Measurements from ENCODE around the gene OSBPL1A.

Gene OSBPL1A

DNA sequence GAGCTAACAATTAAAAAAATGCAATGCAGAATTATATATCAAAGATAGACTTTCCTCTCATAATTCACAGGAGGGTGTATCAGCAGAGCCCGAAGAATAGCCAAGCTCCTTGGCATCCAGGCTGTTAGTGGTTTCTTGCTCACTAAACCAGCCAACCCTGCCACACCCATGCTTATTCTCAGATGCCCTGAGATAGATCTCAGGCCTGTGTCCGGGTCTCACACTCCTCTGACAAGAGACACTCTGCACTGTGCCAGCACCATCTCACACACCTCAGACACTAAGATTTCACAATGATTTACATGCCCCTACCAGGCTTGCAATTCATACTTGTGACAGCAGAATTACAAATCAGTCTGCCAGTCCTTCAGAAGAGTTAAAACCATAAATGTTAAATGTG, 64.5 kb downstream of the OSBPL1A start:
- H3K27me3 ChIP-seq (ENCODE audit: insufficient read depth, poor library complexity, severe bottlenecking) = no peaks in the 10 kb centered on the region
- no peak for TF ChIP-seq GABPA (IDR thresholded peaks at IDR 0.05; ENCODE audit: low read depth)
- TF ChIP-seq POLR2AphosphoS5 (IDR thresholded peaks at IDR 0.05; ENCODE audit: low read depth) = no peak
- no peak for TF ChIP-seq SPI1 (IDR thresholded peaks at IDR 0.05; ENCODE audit: borderline replicate concordance, low read depth)
- TF ChIP-seq, protein P1, sequence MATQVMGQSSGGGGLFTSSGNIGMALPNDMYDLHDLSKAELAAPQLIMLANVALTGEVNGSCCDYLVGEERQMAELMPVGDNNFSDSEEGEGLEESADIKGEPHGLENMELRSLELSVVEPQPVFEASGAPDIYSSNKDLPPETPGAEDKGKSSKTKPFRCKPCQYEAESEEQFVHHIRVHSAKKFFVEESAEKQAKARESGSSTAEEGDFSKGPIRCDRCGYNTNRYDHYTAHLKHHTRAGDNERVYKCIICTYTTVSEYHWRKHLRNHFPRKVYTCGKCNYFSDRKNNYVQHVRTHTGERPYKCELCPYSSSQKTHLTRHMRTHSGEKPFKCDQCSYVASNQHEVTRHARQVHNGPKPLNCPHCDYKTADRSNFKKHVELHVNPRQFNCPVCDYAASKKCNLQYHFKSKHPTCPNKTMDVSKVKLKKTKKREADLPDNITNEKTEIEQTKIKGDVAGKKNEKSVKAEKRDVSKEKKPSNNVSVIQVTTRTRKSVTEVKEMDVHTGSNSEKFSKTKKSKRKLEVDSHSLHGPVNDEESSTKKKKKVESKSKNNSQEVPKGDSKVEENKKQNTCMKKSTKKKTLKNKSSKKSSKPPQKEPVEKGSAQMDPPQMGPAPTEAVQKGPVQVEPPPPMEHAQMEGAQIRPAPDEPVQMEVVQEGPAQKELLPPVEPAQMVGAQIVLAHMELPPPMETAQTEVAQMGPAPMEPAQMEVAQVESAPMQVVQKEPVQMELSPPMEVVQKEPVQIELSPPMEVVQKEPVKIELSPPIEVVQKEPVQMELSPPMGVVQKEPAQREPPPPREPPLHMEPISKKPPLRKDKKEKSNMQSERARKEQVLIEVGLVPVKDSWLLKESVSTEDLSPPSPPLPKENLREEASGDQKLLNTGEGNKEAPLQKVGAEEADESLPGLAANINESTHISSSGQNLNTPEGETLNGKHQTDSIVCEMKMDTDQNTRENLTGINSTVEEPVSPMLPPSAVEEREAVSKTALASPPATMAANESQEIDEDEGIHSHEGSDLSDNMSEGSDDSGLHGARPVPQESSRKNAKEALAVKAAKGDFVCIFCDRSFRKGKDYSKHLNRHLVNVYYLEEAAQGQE (IDR thresholded peaks at IDR 0.05; ENCODE audit: insufficient replicate concordance, low read depth) = no peak
- TF ChIP-seq, protein P2, sequence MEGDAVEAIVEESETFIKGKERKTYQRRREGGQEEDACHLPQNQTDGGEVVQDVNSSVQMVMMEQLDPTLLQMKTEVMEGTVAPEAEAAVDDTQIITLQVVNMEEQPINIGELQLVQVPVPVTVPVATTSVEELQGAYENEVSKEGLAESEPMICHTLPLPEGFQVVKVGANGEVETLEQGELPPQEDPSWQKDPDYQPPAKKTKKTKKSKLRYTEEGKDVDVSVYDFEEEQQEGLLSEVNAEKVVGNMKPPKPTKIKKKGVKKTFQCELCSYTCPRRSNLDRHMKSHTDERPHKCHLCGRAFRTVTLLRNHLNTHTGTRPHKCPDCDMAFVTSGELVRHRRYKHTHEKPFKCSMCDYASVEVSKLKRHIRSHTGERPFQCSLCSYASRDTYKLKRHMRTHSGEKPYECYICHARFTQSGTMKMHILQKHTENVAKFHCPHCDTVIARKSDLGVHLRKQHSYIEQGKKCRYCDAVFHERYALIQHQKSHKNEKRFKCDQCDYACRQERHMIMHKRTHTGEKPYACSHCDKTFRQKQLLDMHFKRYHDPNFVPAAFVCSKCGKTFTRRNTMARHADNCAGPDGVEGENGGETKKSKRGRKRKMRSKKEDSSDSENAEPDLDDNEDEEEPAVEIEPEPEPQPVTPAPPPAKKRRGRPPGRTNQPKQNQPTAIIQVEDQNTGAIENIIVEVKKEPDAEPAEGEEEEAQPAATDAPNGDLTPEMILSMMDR (IDR thresholded peaks at IDR 0.05; ENCODE audit: insufficient read depth, low read length) = no peak
- no peak overlapping the region for H3K4me3 ChIP-seq (replicated peaks; ENCODE audit: insufficient read depth, low read length)
- no peak for DNase-seq (ENCODE audit: low read depth in 1 of 2, low spot score in 1 of 2)
- no peak overlapping the region for H3K27ac ChIP-seq (replicated peaks)

DNA sequence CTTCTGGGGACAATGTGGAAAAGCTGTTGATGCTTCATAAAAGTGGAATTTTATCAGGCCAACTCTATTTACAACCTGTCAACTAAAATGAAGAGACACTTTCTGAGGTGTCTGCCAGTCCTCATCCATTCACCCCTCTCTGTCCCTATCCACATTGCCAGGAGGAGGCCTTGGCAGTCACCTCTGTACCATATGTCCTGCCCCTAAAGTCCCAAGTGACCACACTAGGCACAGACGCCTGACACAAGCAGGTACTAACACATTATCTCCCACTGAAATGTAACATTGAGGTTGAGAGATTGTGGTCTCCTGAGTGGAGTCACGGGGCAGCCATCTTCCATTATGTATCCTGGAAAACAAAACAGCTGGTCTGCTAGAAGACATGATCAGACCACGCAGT, 71.4 kb downstream of the OSBPL1A start:
- H3K27ac ChIP-seq (replicated peaks) = no peak overlapping the region
- no peaks in the 10 kb centered on the region for H3K27me3 ChIP-seq (ENCODE audit: insufficient read depth, poor library complexity, severe bottlenecking)
- DNase-seq (ENCODE audit: low read depth in 1 of 2, low spot score in 1 of 2) = no peak
- no peak overlapping the region for H3K4me3 ChIP-seq (replicated peaks; ENCODE audit: insufficient read depth, low read length)
- TF ChIP-seq, protein P2 (IDR thresholded peaks at IDR 0.05; ENCODE audit: insufficient read depth, low read length) = no peak
- no peak for TF ChIP-seq GABPA (IDR thresholded peaks at IDR 0.05; ENCODE audit: low read depth)
- TF ChIP-seq SPI1 (IDR thresholded peaks at IDR 0.05; ENCODE audit: borderline replicate concordance, low read depth) = no peak
- no peak for TF ChIP-seq POLR2AphosphoS5 (IDR thresholded peaks at IDR 0.05; ENCODE audit: low read depth)
- TF ChIP-seq, protein P1 (IDR thresholded peaks at IDR 0.05; ENCODE audit: insufficient replicate concordance, low read depth) = no peak

DNA sequence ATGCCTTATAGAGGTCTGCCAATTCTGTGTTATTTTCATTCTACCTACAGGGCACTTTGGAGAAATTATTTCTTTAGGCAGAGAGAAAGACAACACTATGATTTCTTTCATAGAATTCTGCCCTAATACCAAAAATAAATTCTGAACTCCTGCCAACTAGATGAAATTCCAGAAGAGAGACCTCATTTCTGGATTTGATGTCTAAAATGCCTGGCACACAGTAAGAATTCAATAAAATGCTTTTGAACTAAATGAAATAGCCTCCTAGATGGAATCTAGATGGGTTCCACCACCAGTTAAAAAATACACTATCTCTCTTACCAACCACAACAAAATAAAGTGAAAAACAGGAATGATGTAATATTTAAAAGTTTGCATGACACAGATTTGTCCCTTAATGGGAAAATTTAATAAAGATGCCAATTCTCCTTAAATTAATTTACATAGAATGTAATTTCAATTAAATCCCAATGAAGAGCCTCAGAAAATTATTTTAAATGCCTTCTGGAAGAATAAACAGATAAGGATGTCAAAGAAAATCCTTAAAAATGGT, 75.0 kb downstream of the OSBPL1A start:
- Histone ChIP-seq H3K27ac (replicated peaks) (no peak overlapping the region), H3K27me3 (ENCODE audit: insufficient read depth, poor library complexity, severe bottlenecking) (no peaks in the 10 kb centered on the region), H3K4me3 (replicated peaks; ENCODE audit: insufficient read depth, low read length) (no peak overlapping the region)
- TF ChIP-seq, protein P2 (IDR thresholded peaks at IDR 0.05; ENCODE audit: insufficient read depth, low read length) = no peak
- TF ChIP-seq SPI1 (IDR thresholded peaks at IDR 0.05; ENCODE audit: borderline replicate concordance, low read depth) (no peak), POLR2AphosphoS5 (IDR thresholded peaks at IDR 0.05; ENCODE audit: low read depth) (no peak)
- TF ChIP-seq, protein P1 (IDR thresholded peaks at IDR 0.05; ENCODE audit: insufficient replicate concordance, low read depth) = no peak
- DNase-seq (ENCODE audit: low read depth in 1 of 2, low spot score in 1 of 2) = no peak

All from HL-60 (cell line).